CD14-positive monocyte (primary cell): ENCODE data around the gene FAM13A. TPM values are rescaled to one million over a fixed set of nuclear protein-coding genes. Genes with fewer than 3 reads are reported as not detected.

ENCODE experiments used
- DNase-seq, 3 donors: peaks; one replicate each; pipeline ENCODE4 v3.0.0-alpha.2; 2011 to 2022
- H2AFZ ChIP-seq: 2 replicates; pipeline ENCODE4 v1.6.0; 2012; ENCODE audit warnings: mild to moderate bottlenecking, low read depth, low read length, inconsistent platforms; ENCODE audit not compliant: insufficient read depth, poor library complexity, severe bottlenecking
- H3K27ac ChIP-seq, 2 donors: 1 replicate in 1 of 2; 2 replicates in 1 of 2; pipeline ENCODE4 v1.5.1; 2012 to 2013; ENCODE audit warnings: low read length in 2 of 2, control low read depth in 1 of 2, inconsistent platforms in 1 of 2, low read depth in 1 of 2, mild to moderate bottlenecking in 1 of 2
- H3K27me3 ChIP-seq, 2 donors: one replicate each; pipeline versions ENCODE4 v1.6.0 to v1.6.1; 2011 to 2013; ENCODE audit warnings: low read length in 2 of 2; ENCODE audit not compliant: control insufficient read depth in 2 of 2, insufficient read depth in 2 of 2
- H3K36me3 ChIP-seq, 2 donors: replicated peaks in 1 of 2; 1 replicate in 1 of 2; 2 replicates in 1 of 2; pipeline versions ENCODE4 v1.5.1 to v1.6.1; 2012 to 2013; ENCODE audit warnings: low read length in 2 of 2, control low read depth in 1 of 2, inconsistent platforms in 1 of 2, mild to moderate bottlenecking in 1 of 2; ENCODE audit not compliant: insufficient read depth in 2 of 2, control insufficient read depth in 1 of 2
- H3K4me1 ChIP-seq, 2 donors: 1 replicate in 1 of 2; 2 replicates in 1 of 2; pipeline versions ENCODE4 v1.5.1 to v1.6.1; 2012 to 2013; ENCODE audit warnings: low read length in 2 of 2, control low read depth in 1 of 2, inconsistent platforms in 1 of 2, mild to moderate bottlenecking in 1 of 2, moderate library complexity in 1 of 2; ENCODE audit not compliant: insufficient read depth in 2 of 2, control insufficient read depth in 1 of 2
- H3K4me2 ChIP-seq: replicated peaks from 2 replicates; pipeline ENCODE3; 2012; ENCODE audit warnings: low read length, moderate library complexity, mild to moderate bottlenecking; ENCODE audit not compliant: poor library complexity, severe bottlenecking; ENCODE audit errors: extremely low read depth
- H3K4me3 ChIP-seq, 3 experiments: fragments of 200-600 bp in 1 of 3; sonication (generic) in 1 of 3; replicated peaks in 1 of 3; 1 replicate in 2 of 3; 2 replicates in 1 of 3; pipeline ENCODE4 v1.5.1; 2011 to 2013; ENCODE audit warnings: low read length in 3 of 3, mild to moderate bottlenecking in 3 of 3, control low read depth in 2 of 3, low read depth in 2 of 3, inconsistent platforms in 1 of 3, moderate library complexity in 1 of 3
- H3K79me2 ChIP-seq: 2 replicates; pipeline ENCODE4 v1.6.0; 2012; ENCODE audit warnings: mild to moderate bottlenecking, control low read depth, inconsistent platforms, low read length, moderate library complexity; ENCODE audit not compliant: insufficient read depth
- H3K9ac ChIP-seq: 2 replicates; pipeline ENCODE4 v1.6.0; 2017; ENCODE audit warnings: low read length, mild to moderate bottlenecking; ENCODE audit not compliant: insufficient read depth, poor library complexity, severe bottlenecking
- H3K9me3 ChIP-seq, 2 donors: replicated peaks in 1 of 2; 1 replicate in 1 of 2; 2 replicates in 1 of 2; pipeline versions ENCODE4 v1.5.1 to v1.6.1; 2012 to 2013; ENCODE audit warnings: low read length in 2 of 2, control low read depth in 1 of 2; ENCODE audit not compliant: control insufficient read depth in 1 of 2, insufficient read depth in 1 of 2
- H4K20me1 ChIP-seq: 2 replicates; pipeline ENCODE4 v1.6.0; 2012; ENCODE audit warnings: mild to moderate bottlenecking, low read length, control low read depth, moderate library complexity; ENCODE audit not compliant: insufficient read depth
- H3K27ac Mint-ChIP-seq, 7 donors: one replicate each; pipeline ENCODE4 v1.8.0; 2020; ENCODE audit warnings: mild to moderate bottlenecking in 7 of 7, mixed read lengths in 7 of 7, moderate library complexity in 6 of 7, inconsistent platforms in 2 of 7
- H3K27me3 Mint-ChIP-seq, 3 donors: one replicate each; pipeline ENCODE4 v1.8.0; 2021 to 2022; ENCODE audit warnings: low read depth in 3 of 3, mild to moderate bottlenecking in 3 of 3, mixed read lengths in 3 of 3, moderate library complexity in 3 of 3, inconsistent platforms in 1 of 3
- H3K36me3 Mint-ChIP-seq, 2 donors: one replicate each; pipeline ENCODE4 v1.8.0; 2020; ENCODE audit warnings: mixed read lengths in 2 of 2, inconsistent platforms in 1 of 2, mild to moderate bottlenecking in 1 of 2
- H3K4me1 Mint-ChIP-seq: one replicate; pipeline ENCODE4 v1.8.0; 2020; ENCODE audit warnings: mild to moderate bottlenecking, mixed read lengths
- H3K4me3 Mint-ChIP-seq, 2 donors: one replicate each; pipeline ENCODE4 v1.8.0; 2020; ENCODE audit warnings: mild to moderate bottlenecking in 2 of 2, mixed read lengths in 2 of 2, moderate library complexity in 1 of 2
- H3K9me3 Mint-ChIP-seq, 7 donors: one replicate each; pipeline ENCODE4 v1.8.0; 2020 to 2022; ENCODE audit warnings: mixed read lengths in 7 of 7, mild to moderate bottlenecking in 6 of 7, moderate library complexity in 6 of 7, inconsistent platforms in 2 of 7
- WGBS: methylation state at CpG from one replicate; pipeline ENCODE4 v1.1.5; 2013; ENCODE audit warnings: missing lambda C conversion rate; ENCODE audit not compliant: insufficient coverage; 5-methylcytosine and 5-hydroxymethylcytosine counted together
- intact Hi-C, 2 donors: fragments of 100-400 bp; cut with micrococcal nuclease; formaldehyde crosslinking; loops; one replicate each; pipeline versions ENCODE4 v1.15.0 to v1.15.1; 2023
- polyA plus RNA-seq, 3 donors: library from polyadenylated mRNA; depleted of rRNA in 1 of 3; unstranded in 2 of 3; stranded (reverse) in 1 of 3; fragments of 300-500 nt in 2 of 3; fragments of >200 nt in 1 of 3; fragmentation: Illumina TruSeq in 2 of 3; gene quantifications; 1 replicate in 2 of 3; 2 replicates in 1 of 3; pipeline ENCODE4 v1.2.3, GENCODE V29; 2012 to 2021
- TF ChIP-seq, protein P1 (sequence below): fragments of 200-600 bp; IDR thresholded peaks from one replicate; pipeline ENCODE4 v1.8.0; 2022; ENCODE audit warnings: antibody characterized with exemption, mild to moderate bottlenecking

Gene FAM13A
- polyA plus RNA-seq, 3 donors = 5.3 to 20.0 (median 6.5) TPM

DNA sequence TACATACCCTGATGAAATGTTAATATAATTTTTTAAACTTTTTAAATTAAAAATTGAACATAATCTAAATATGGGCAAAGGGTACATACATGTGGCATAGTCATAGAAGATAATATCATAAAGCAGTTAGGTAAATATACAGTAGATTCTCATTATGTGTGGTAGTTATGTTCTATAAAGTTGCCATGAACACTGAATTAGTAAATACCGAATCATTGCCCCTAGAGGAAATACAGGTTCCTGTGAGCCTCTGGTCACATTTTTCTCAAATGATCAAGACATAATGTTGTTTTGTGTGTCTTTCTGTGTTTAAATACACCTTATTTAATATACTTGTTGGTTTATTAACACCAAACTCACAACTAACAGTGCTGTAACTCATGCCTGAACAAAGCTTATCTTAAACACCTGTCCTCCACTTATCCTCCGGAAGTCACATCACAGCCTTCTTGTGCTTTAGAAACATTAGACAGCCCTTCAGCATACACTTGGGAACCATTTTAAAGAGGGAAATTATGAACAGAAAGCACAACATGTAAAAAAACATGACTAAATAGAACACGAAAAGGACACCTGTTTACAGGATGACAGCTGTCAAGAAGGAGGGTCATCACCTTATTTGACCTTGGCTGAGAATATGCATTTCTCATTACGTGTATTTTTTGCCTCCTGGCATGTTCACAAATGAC lies 190.0 kb downstream of the FAM13A start:
- no peaks in the 10 kb centered on the region for H3K79me2 ChIP-seq
- intact Hi-C loops = no loop called here
- H3K4me3 ChIP-seq = no peak overlapping the region
- no peak for DNase-seq
- Mint-ChIP-seq H3K4me1 (no peaks in the 10 kb centered on the region), H3K9me3 (peaks cover 0 to 6% (median 4%) of the 10 kb centered on the region in 7 donors), H3K36me3 (peaks cover 0 to 10% of the 10 kb centered on the region in 2 donors), H3K27ac (no peak overlapping the region), H3K27me3 (peaks cover 2 to 24% (median 14%) of the 10 kb centered on the region in 3 donors), H3K4me3 (no peak overlapping the region)
- 88% methylated on average over 1 of the region's 4 CpGs for WGBS
- TF ChIP-seq, protein P1, sequence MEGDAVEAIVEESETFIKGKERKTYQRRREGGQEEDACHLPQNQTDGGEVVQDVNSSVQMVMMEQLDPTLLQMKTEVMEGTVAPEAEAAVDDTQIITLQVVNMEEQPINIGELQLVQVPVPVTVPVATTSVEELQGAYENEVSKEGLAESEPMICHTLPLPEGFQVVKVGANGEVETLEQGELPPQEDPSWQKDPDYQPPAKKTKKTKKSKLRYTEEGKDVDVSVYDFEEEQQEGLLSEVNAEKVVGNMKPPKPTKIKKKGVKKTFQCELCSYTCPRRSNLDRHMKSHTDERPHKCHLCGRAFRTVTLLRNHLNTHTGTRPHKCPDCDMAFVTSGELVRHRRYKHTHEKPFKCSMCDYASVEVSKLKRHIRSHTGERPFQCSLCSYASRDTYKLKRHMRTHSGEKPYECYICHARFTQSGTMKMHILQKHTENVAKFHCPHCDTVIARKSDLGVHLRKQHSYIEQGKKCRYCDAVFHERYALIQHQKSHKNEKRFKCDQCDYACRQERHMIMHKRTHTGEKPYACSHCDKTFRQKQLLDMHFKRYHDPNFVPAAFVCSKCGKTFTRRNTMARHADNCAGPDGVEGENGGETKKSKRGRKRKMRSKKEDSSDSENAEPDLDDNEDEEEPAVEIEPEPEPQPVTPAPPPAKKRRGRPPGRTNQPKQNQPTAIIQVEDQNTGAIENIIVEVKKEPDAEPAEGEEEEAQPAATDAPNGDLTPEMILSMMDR = no peak
- H3K27me3 ChIP-seq = peaks cover 8 to 14% of the 10 kb centered on the region in 2 donors
- no peaks in the 10 kb centered on the region for H3K9me3 ChIP-seq
- no peak overlapping the region for H3K4me2 ChIP-seq
- H3K9ac ChIP-seq = no peak overlapping the region
- H4K20me1 ChIP-seq = no peaks in the 10 kb centered on the region
- no peak overlapping the region for H2AFZ ChIP-seq
- H3K4me1 ChIP-seq = no peaks in the 10 kb centered on the region
- H3K27ac ChIP-seq = no peak overlapping the region
- H3K36me3 ChIP-seq = no peaks in the 10 kb centered on the region

DNA sequence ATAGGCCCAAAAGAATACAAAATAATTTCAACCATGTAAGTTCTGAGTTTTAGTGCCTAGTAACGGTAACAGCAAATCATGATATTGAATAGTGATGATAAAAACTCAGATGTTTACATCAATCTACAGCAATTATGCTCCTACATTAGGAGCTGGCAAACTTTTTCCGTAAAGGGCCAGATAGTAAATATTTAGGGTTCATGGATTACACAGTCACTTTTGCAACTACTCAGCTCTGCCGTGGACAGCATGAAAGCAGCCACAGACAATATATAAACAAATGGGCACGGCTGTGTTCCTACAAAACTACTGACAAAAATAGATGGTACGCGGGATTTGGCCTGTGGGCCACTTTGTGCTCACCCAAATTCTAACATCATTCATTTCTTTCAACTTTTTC lies 191.5 kb downstream of the FAM13A start:
- TF ChIP-seq, protein P1 = no peak
- no peaks in the 10 kb centered on the region for H4K20me1 ChIP-seq
- H3K4me3 Mint-ChIP-seq = no peak overlapping the region

More for the DNA sequence above, 191.5 kb downstream of the FAM13A start:
- peaks cover 5 to 14% of the 10 kb centered on the region in 2 donors for H3K27me3 ChIP-seq
- no peaks in the 10 kb centered on the region for H3K9me3 ChIP-seq
- H2AFZ ChIP-seq = no peak overlapping the region
- no peaks in the 10 kb centered on the region for H3K79me2 ChIP-seq
- no peak overlapping the region for H3K27ac Mint-ChIP-seq
- WGBS = 76% methylated on average over 2 of the region's 6 CpGs
- DNase-seq = no peak
- peaks cover 8 to 11% of the 10 kb centered on the region in 2 donors for H3K4me1 ChIP-seq
- H3K4me2 ChIP-seq = no peak overlapping the region
- intact Hi-C loops = no loop called here
- H3K9me3 Mint-ChIP-seq = peaks cover 0 to 6% (median 0%) of the 10 kb centered on the region in 7 donors
- no peaks in the 10 kb centered on the region for H3K36me3 ChIP-seq
- peaks cover 2 to 14% (median 9%) of the 10 kb centered on the region in 3 donors for H3K27me3 Mint-ChIP-seq
- peaks cover 0 to 4% of the 10 kb centered on the region in 2 donors for H3K36me3 Mint-ChIP-seq
- peaks cover 6% of the 10 kb centered on the region for H3K4me1 Mint-ChIP-seq
- no peak overlapping the region for H3K4me3 ChIP-seq
- H3K27ac ChIP-seq = no peak overlapping the region
- H3K9ac ChIP-seq = no peak overlapping the region
